SU-DHL-6 (cell line): ENCODE measurements around the gene ADPRHL1.

Source experiments
- CTCF ChIP-seq: fragments of 200-600 bp; sonication (generic); IDR thresholded peaks from one replicate; pipeline ENCODE4 v1.5.1; 2017; ENCODE audit warnings: antibody characterized with exemption, mild to moderate bottlenecking, low read length, moderate library complexity; ENCODE audit not compliant: insufficient read depth, poor library complexity, severe bottlenecking
- EZH2phosphoT487 ChIP-seq: fragments of 200-600 bp; sonication (generic), shearing (Covaris generic); conservative IDR thresholded peaks from 2 replicates; pipeline ENCODE4 v1.6.1; 2018; ENCODE audit warnings: mild to moderate bottlenecking, antibody characterized with exemption, low read length, moderate library complexity, mixed read lengths

- TF ChIP-seq CTCF (no peak), EZH2phosphoT487 (no peak)
These were observed 45.6 kb upstream of the ADPRHL1 start for GRCh38 chr13:113498905-113499304.
